Measurements from ENCODE around the gene TENT5A. TPM values are rescaled to one million over a fixed set of nuclear protein-coding genes. Genes with fewer than 3 reads are reported as not detected.

Gene TENT5A
- total and polyA plus RNA-seq, 4 donors: 4.0 to 13.6 (median 11.4) TPM

DNA sequence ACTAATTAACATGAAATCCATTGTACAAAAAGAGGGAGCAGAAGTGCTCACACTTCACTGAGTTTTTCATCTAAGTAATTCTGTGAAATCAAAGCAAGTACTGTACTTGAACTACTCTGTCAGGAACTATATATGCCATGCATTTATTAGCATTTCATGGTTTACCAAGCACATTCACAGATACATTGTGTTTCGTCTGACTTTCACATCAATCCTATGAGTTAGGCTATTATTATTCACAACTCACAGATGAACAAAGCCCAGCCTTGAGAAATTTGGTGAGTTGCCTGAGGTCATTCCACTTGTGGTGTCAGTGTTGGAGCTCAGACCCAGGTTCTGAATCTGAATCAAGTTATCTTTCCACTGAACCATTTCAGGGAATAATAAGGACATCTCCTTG, 33.7 kb upstream of the TENT5A start:
- no peaks in the 10 kb centered on the region for H3K27me3 ChIP-seq (ENCODE audit: control insufficient read depth in 4 of 4, insufficient read depth in 4 of 4, low read length in 3 of 4)
- H3K9ac ChIP-seq (ENCODE audit: low read depth in 1 of 2, low read length in 2 of 2): no peak overlapping the region
- H3K27ac ChIP-seq (ENCODE audit: low read depth in 1 of 2, low read length in 2 of 2): no peak overlapping the region
- H3K4me1 ChIP-seq (ENCODE audit: control insufficient read depth in 4 of 4, insufficient read depth in 4 of 4, low read length in 3 of 4): peaks cover 2 to 14% (median 9%) of the 10 kb centered on the region in 4 donors
- H3K36me3 ChIP-seq (ENCODE audit: control insufficient read depth in 4 of 4, insufficient read depth in 3 of 4, low read depth in 1 of 4, low read length in 3 of 4): no peaks in the 10 kb centered on the region
- no peak overlapping the region for H3K4me3 ChIP-seq (ENCODE audit: low read depth in 1 of 3, low read length in 3 of 3)
- peaks cover 0 to 3% (median 0%) of the 10 kb centered on the region in 4 donors for H3K9me3 ChIP-seq (ENCODE audit: control insufficient read depth in 4 of 4, low read length in 3 of 4)
- TF ChIP-seq, protein P1, sequence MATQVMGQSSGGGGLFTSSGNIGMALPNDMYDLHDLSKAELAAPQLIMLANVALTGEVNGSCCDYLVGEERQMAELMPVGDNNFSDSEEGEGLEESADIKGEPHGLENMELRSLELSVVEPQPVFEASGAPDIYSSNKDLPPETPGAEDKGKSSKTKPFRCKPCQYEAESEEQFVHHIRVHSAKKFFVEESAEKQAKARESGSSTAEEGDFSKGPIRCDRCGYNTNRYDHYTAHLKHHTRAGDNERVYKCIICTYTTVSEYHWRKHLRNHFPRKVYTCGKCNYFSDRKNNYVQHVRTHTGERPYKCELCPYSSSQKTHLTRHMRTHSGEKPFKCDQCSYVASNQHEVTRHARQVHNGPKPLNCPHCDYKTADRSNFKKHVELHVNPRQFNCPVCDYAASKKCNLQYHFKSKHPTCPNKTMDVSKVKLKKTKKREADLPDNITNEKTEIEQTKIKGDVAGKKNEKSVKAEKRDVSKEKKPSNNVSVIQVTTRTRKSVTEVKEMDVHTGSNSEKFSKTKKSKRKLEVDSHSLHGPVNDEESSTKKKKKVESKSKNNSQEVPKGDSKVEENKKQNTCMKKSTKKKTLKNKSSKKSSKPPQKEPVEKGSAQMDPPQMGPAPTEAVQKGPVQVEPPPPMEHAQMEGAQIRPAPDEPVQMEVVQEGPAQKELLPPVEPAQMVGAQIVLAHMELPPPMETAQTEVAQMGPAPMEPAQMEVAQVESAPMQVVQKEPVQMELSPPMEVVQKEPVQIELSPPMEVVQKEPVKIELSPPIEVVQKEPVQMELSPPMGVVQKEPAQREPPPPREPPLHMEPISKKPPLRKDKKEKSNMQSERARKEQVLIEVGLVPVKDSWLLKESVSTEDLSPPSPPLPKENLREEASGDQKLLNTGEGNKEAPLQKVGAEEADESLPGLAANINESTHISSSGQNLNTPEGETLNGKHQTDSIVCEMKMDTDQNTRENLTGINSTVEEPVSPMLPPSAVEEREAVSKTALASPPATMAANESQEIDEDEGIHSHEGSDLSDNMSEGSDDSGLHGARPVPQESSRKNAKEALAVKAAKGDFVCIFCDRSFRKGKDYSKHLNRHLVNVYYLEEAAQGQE (IDR thresholded peaks at IDR 0.05): no peak
- WGBS: 92% methylated on average over 1 of the region's 1 CpG
- no peak for DNase-seq (ENCODE audit: low spot score)

- no peak for DNase-seq (ENCODE audit: low spot score)
- no peak for TF ChIP-seq RXRA (IDR thresholded peaks at IDR 0.05)
- TF ChIP-seq, protein P2, sequence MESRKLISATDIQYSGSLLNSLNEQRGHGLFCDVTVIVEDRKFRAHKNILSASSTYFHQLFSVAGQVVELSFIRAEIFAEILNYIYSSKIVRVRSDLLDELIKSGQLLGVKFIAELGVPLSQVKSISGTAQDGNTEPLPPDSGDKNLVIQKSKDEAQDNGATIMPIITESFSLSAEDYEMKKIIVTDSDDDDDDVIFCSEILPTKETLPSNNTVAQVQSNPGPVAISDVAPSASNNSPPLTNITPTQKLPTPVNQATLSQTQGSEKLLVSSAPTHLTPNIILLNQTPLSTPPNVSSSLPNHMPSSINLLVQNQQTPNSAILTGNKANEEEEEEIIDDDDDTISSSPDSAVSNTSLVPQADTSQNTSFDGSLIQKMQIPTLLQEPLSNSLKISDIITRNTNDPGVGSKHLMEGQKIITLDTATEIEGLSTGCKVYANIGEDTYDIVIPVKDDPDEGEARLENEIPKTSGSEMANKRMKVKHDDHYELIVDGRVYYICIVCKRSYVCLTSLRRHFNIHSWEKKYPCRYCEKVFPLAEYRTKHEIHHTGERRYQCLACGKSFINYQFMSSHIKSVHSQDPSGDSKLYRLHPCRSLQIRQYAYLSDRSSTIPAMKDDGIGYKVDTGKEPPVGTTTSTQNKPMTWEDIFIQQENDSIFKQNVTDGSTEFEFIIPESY (IDR thresholded peaks at IDR 0.05): no peak
- no peak for TF ChIP-seq GABPA (IDR thresholded peaks at IDR 0.05 in 1 of 2, conservative IDR thresholded peaks at IDR 0.05 in 1 of 2)
- no peak for TF ChIP-seq FOXA2 (IDR thresholded peaks at IDR 0.05)
- no peak for TF ChIP-seq TAF1 (conservative IDR thresholded peaks at IDR 0.05)
- TF ChIP-seq SP1 (IDR thresholded peaks at IDR 0.05): no peak
- TF ChIP-seq CTCF (IDR thresholded peaks at IDR 0.05; ENCODE audit: low read depth, low read length, missing input control): no peak
- no peak for TF ChIP-seq NR2F2 (IDR thresholded peaks at IDR 0.05)
- TF ChIP-seq FOXA1 (IDR thresholded peaks at IDR 0.05): no peak
- no peak for TF ChIP-seq RAD21 (IDR thresholded peaks at IDR 0.05)
- TF ChIP-seq, protein P1 (IDR thresholded peaks at IDR 0.05): no peak
- TF ChIP-seq EGR1 (IDR thresholded peaks at IDR 0.05; ENCODE audit: low read depth in 2 of 2): no peak
- TF ChIP-seq MAX (IDR thresholded peaks at IDR 0.05): no peak
- TF ChIP-seq YY1 (IDR thresholded peaks at IDR 0.05): no peak
- Histone ChIP-seq H3K27ac (ENCODE audit: low read depth in 1 of 2, low read length in 2 of 2) (no peak overlapping the region), H3K9me3 (ENCODE audit: control insufficient read depth in 4 of 4, low read length in 3 of 4) (peaks cover 0 to 3% (median 0%) of the 10 kb centered on the region in 4 donors), H3K9ac (ENCODE audit: low read depth in 1 of 2, low read length in 2 of 2) (no peak overlapping the region), H3K4me1 (ENCODE audit: control insufficient read depth in 4 of 4, insufficient read depth in 4 of 4, low read length in 3 of 4) (peaks cover 2 to 14% (median 9%) of the 10 kb centered on the region in 4 donors), H3K4me3 (ENCODE audit: low read depth in 1 of 3, low read length in 3 of 3) (no peak overlapping the region), H3K27me3 (ENCODE audit: control insufficient read depth in 4 of 4, insufficient read depth in 4 of 4, low read length in 3 of 4) (no peaks in the 10 kb centered on the region), H3K36me3 (ENCODE audit: control insufficient read depth in 4 of 4, insufficient read depth in 3 of 4, low read depth in 1 of 4, low read length in 3 of 4) (no peaks in the 10 kb centered on the region)
- WGBS: 82% methylated on average over 2 of the region's 2 CpGs
Observed at GRCh38 chr6:81785377-81785776, 32.9 kb upstream of the TENT5A start.

Measured in liver (tissue), 9 donors.